ENCODE measurements around the gene ZNF512B.
"Not testable (repeated sequence)": the region's sequence is repeated elsewhere in the genome, so short reads cannot be mapped to it uniquely, and the experiment has no call there.

ZNF512B gene, protein sequence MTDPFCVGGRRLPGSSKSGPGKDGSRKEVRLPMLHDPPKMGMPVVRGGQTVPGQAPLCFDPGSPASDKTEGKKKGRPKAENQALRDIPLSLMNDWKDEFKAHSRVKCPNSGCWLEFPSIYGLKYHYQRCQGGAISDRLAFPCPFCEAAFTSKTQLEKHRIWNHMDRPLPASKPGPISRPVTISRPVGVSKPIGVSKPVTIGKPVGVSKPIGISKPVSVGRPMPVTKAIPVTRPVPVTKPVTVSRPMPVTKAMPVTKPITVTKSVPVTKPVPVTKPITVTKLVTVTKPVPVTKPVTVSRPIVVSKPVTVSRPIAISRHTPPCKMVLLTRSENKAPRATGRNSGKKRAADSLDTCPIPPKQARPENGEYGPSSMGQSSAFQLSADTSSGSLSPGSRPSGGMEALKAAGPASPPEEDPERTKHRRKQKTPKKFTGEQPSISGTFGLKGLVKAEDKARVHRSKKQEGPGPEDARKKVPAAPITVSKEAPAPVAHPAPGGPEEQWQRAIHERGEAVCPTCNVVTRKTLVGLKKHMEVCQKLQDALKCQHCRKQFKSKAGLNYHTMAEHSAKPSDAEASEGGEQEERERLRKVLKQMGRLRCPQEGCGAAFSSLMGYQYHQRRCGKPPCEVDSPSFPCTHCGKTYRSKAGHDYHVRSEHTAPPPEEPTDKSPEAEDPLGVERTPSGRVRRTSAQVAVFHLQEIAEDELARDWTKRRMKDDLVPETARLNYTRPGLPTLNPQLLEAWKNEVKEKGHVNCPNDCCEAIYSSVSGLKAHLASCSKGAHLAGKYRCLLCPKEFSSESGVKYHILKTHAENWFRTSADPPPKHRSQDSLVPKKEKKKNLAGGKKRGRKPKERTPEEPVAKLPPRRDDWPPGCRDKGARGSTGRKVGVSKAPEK

GRCh38 chr20:63969838-63970713 is at the start of gene ZNF512B:
ZNF512B (minus strand) TSS chr20:63969930; CDS start chr20:63967950, 1,980 bp downstream.
- no peak for DNase-seq

GRCh38 chr20:64015635-64016034 is 45.9 kb upstream of the ZNF512B start:
- no peak for DNase-seq

DNA sequence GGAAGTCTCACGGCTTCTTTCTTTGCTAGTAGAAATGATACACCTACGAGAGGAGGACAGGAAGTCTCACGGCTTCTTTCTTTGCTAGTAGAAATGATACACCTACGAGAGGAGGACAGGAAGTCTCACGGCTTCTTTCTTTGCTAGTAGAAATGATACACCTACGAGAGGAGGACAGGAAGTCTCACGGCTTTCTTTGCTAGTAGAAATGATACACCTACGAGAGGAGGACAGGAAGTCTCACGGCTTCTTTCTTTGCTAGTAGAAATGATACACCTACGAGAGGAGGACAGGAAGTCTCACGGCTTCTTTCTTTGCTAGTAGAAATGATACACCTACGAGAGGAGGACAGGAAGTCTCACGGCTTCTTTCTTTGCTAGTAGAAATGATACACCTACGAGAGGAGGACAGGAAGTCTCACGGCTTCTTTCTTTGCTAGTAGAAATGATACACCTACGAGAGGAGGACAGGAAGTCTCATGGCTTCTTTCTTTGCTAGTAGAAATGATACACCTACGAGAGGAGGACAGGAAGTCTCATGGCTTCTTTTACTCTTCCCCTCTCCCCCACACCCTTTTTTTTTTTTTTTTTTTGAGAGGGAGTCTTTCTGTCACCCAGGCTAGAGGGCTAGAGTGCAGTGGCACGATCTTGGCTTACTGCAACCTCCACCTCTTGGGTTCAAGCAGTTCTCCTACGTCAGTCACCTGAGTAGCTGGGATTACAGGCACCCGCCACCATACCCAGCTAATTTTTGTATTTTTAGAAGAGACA is 42.8 kb upstream of the ZNF512B start:
- not testable (repeated sequence) for DNase-seq

DNA sequence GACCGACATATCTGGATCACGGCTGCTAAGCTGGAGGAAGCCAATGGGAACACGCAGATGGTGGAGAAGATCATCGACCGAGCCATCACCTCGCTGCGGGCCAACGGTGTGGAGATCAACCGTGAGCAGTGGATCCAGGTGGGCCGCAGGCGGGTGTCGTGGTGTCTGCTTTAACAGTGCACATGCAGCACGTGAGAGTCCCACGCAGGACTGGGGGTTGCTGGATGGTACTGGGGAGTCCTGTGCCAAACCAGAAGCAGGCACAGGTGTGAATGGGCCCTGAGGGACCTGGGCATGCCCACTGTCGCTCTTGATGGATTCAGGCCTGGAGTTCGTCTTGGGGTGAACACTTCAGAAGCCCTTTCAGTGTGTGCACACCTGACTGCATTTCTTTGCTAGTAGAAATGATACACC is 41.6 kb upstream of the ZNF512B start:
- no peak for DNase-seq

DNA sequence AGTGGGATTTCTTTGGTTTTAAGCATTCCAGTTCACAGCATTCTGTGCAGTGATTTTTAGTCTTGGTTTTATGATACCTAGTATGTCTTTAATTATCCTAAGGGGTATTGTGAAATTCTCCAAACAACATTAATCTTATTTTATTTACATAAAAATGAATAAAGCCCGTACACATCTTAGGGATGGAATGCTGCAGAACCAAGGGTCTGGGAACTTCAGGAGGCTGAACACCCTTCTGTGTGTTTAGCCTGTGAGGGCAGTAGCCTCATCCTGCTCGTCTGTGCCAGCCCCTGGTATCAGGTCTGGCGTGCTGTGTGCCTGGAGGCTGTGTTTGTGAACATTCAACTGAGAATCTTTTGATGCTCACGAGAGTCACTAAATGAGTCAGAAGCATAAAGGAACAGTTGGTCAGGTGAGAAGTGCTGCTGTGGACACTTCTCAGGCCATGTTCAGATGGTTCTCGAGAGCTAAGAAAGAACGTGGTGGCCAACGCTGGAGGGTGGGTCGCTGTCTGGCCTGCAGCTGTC is 41.0 kb upstream of the ZNF512B start:
- no peak for DNase-seq

DNA sequence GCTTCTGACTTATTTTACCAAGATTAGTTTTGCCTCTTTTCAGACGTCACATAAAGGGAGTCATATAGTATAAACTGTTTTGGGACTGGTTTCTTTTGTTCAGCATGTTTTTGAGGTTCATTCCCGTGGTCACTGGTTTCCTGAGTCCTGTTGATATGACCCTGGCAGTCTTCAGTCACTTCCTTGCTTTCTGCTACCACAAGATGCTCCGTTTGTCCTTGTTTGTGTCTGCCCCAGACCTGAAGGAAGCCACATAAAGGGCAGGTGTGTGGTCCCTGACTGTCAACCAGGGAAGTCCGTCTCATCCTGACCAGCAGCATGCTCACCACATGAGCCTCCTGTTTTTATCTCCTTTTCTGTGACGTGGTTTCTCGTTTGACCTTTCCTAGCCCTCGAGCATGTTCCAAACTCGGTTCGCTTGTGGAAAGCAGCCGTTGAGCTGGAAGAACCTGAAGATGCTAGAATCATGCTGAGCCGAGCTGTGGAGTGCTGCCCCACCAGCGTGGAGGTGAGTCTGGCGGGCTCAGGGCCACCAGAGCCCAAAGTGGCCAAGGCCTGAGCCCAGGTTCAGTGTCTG is 40.2 kb upstream of the ZNF512B start:
- no peak for DNase-seq

GRCh38 chr20:64006902-64007301 is 37.2 kb upstream of the ZNF512B start:
- DNase-seq = no peak

GRCh38 chr20:64006490-64006889 is 36.8 kb upstream of the ZNF512B start:
- no peak for DNase-seq

DNA sequence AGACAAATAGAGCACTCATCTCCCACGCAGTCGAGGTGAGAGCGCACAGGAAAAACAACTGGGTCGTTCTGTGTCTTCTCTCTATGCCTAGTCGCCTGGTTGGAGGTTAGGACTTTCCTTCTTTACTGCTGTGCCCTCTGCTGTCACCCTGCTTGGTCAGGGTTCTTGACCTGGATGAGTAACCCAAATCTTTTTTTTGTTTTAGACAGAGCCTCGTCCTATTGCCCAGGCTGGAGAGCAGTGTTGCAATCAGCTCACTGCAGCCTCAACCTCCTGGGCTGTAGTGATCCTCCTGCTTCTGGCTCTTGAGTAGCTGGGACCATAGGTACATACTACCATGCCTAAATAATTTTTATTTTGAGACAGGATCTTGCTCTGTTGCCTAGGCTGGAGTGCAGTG is 35.7 kb upstream of the ZNF512B start:
- DNase-seq = no peak

GRCh38 chr20:64003960-64004725 is 34.4 kb upstream of the ZNF512B start:
- DNase-seq = no peak

DNA sequence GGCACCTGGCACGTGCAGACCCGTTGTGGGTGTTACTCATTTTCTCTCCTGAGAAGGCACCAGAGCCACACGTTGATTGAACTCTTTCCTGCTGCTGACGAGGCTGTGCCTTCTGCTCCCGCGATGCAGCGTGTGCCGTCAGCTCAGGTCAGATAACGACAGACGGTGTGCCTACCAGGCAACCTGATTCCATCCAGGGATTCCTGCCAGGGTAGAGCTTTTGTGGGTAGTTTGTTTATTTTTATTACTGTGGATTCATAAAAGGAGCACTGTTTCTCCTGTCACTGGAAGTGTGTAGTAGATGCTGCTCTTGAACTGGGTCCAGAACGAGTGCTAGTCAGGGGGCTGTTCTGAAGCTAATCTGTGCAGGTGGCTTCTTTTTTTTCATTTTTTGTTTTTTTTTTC is 31.9 kb upstream of the ZNF512B start:
- DNase-seq = peak; percentile 95

DNA sequence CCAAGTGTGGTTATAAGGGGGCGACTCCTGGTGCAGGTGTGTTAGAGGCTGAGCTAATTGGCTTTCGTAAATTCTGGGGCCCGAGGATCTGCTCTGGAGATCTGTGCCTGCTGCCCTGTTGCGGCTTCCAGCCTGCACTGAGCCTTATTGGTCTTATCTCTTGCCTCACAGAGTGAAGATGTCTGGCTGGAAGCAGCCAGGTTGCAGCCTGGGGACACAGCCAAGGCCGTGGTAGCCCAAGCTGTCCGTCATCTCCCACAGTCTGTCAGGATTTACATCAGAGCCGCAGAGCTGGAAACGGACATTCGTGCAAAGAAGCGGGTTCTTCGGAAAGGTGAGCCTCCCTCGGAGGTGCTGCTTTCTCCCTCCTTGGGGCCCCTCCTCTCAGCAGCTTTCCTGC is 31.2 kb upstream of the ZNF512B start:
- DNase-seq = no peak

- no peak for DNase-seq
These were observed 13.2 kb upstream of the ZNF512B start for GRCh38 chr20:63982937-63983336.

GRCh38 chr20:63980806-63981728 is 11.3 kb upstream of the ZNF512B start, which contains the start of gene PRPF6:
PRPF6 (plus strand) TSS chr20:63981132; CDS start chr20:63981246, 114 bp downstream.
- peak; percentile 89 for DNase-seq

GRCh38 chr20:63980317-63980805 is 10.6 kb upstream of the ZNF512B start:
- peak; percentile 57 for DNase-seq

DNA sequence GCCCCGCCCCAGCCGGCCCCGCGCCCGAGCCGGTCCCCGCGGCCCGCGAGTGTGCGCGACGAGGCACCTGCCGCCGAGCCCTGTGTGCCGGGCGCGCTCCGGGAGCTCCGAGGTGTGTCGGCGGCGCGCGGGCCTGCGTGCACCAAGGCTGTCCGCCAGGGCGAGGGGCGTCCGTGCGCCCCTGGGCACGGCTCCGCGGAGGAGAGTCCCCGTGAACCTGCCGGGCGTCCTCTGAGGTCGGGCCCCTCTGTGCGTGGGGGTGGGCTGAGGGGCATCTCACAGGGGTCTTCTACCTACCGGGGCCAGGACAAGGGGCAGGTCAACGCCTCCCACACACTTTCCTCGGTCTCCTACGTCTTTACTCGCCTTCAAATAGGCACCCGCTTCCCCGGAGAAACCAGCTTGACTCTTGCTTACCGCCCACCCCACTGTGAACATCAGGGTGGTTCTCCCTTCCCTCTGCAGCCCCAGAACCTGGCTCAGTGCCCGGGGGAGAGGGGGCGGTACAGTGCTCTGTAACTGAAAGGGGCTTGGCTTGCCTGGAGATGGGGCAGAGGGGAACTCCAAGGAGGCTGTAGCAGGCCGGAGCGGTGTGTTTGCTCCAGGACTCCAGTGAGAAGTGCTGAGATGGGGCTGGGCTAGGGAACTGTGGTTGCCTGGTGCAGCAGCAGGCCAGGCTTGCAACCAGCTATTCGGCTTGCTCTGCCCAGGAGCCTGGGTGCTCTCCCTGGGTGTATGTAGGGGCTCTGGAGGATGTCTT is 10.0 kb upstream of the ZNF512B start, which contains the start of gene SAMD10:
SAMD10 (minus strand) TSS at position 86 of the 760 bp plus-strand sequence. CDS start 175 bp downstream, outside the sequence.
- DNase-seq = peak; percentile 61

GRCh38 chr20:63979229-63979556 is 9.5 kb upstream of the ZNF512B start:
- no peak for DNase-seq

Data from NCI-H1694 treated with DMSO at 0.1 percent for 48 hours (cell line).